Regular cardiac myocyte (primary cell): Measurements from ENCODE around the gene GLRA1. TPM values are rescaled to one million over a fixed set of nuclear protein-coding genes. Genes with fewer than 3 reads are reported as not detected.

ENCODE experiments used
- total RNA-seq: library from RNA; depleted of rRNA; stranded (reverse); fragments of >200 nt; gene quantifications from 2 replicates; pipeline ENCODE4 v1.2.3, GENCODE V29; 2014

GLRA1 gene
- total RNA-seq, result not detected in 2 replicates

DNA sequence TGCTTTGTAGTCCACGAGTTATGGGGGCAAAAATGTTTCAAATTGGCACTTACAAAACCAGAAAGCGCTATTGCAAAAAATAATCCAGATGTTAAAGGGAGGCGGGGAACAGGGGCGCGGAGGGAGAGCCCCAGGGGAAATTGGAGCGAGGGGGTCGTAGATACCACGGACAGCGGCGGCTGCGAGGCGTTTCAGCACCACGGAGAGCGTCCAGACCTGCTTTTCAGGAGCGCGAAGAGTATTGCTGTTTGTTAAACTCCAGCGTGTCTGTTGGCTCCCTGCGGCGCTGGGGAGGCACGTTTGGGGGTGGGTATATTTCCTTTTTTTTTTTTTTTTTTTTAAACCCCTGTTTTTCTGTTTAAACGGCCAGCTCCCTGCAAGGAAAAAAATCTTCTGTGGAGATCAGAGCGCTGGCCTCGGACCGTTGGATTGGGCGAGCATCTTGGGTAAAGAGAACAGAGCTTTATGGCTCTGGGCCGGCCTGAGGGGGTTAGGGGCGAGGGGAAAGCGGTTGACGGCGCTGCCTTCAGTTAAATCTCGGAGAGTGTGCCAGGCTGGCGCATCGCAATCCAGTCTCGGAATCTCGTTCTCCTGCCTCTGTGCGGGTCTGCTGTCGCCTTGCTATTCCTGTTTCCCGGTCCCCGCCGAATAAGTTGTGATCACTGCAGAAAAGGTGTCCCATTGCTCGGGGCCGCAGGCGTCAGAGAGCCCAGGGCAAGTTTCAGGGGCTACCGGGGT lies at the start of gene GLRA1:
TSS of gene GLRA1 (minus strand) at position 288 of the 738 bp plus-strand sequence. CDS start 302 bp downstream, outside the sequence.

Other genes with a start within 250 kb of the GLRA1 start
- 869 and 1,649 TPM in 2 replicates for gene SPARC, start 237.9 kb downstream of the GLRA1 start, total RNA-seq
- gene ATOX1, start 166.2 kb downstream of the GLRA1 start, total RNA-seq, result 71.0 and 111 TPM in 2 replicates
- gene G3BP1, start 152.9 kb downstream of the GLRA1 start, total RNA-seq, result 189 and 331 TPM in 2 replicates